CD14-positive monocyte (primary cell): ENCODE results near the gene SNX22. TPM values are rescaled to one million over a fixed set of nuclear protein-coding genes. Genes with fewer than 3 reads are reported as not detected.
A peak's percentile ranks its signal among the peaks of the same experiment; 100 is the strongest.

Experiments
- DNase-seq, 3 donors: peaks; one replicate each; pipeline ENCODE4 v3.0.0-alpha.2; 2011 to 2022
- H2AFZ ChIP-seq: 2 replicates; pipeline ENCODE4 v1.6.0; 2012; ENCODE audit warnings: mild to moderate bottlenecking, low read depth, low read length, inconsistent platforms; ENCODE audit not compliant: insufficient read depth, poor library complexity, severe bottlenecking
- H3K27ac ChIP-seq, 2 donors: 1 replicate in 1 of 2; 2 replicates in 1 of 2; pipeline ENCODE4 v1.5.1; 2012 to 2013; ENCODE audit warnings: low read length in 2 of 2, control low read depth in 1 of 2, inconsistent platforms in 1 of 2, low read depth in 1 of 2, mild to moderate bottlenecking in 1 of 2
- H3K27me3 ChIP-seq, 2 donors: one replicate each; pipeline versions ENCODE4 v1.6.0 to v1.6.1; 2011 to 2013; ENCODE audit warnings: low read length in 2 of 2; ENCODE audit not compliant: control insufficient read depth in 2 of 2, insufficient read depth in 2 of 2
- H3K36me3 ChIP-seq, 2 donors: replicated peaks in 1 of 2; 1 replicate in 1 of 2; 2 replicates in 1 of 2; pipeline versions ENCODE4 v1.5.1 to v1.6.1; 2012 to 2013; ENCODE audit warnings: low read length in 2 of 2, control low read depth in 1 of 2, inconsistent platforms in 1 of 2, mild to moderate bottlenecking in 1 of 2; ENCODE audit not compliant: insufficient read depth in 2 of 2, control insufficient read depth in 1 of 2
- H3K4me1 ChIP-seq, 2 donors: 1 replicate in 1 of 2; 2 replicates in 1 of 2; pipeline versions ENCODE4 v1.5.1 to v1.6.1; 2012 to 2013; ENCODE audit warnings: low read length in 2 of 2, control low read depth in 1 of 2, inconsistent platforms in 1 of 2, mild to moderate bottlenecking in 1 of 2, moderate library complexity in 1 of 2; ENCODE audit not compliant: insufficient read depth in 2 of 2, control insufficient read depth in 1 of 2
- H3K4me2 ChIP-seq: replicated peaks from 2 replicates; pipeline ENCODE3; 2012; ENCODE audit warnings: low read length, moderate library complexity, mild to moderate bottlenecking; ENCODE audit not compliant: poor library complexity, severe bottlenecking; ENCODE audit errors: extremely low read depth
- H3K4me3 ChIP-seq, 3 experiments: fragments of 200-600 bp in 1 of 3; sonication (generic) in 1 of 3; replicated peaks in 1 of 3; 1 replicate in 2 of 3; 2 replicates in 1 of 3; pipeline ENCODE4 v1.5.1; 2011 to 2013; ENCODE audit warnings: low read length in 3 of 3, mild to moderate bottlenecking in 3 of 3, control low read depth in 2 of 3, low read depth in 2 of 3, inconsistent platforms in 1 of 3, moderate library complexity in 1 of 3
- H3K79me2 ChIP-seq: 2 replicates; pipeline ENCODE4 v1.6.0; 2012; ENCODE audit warnings: mild to moderate bottlenecking, control low read depth, inconsistent platforms, low read length, moderate library complexity; ENCODE audit not compliant: insufficient read depth
- H3K9ac ChIP-seq: 2 replicates; pipeline ENCODE4 v1.6.0; 2017; ENCODE audit warnings: low read length, mild to moderate bottlenecking; ENCODE audit not compliant: insufficient read depth, poor library complexity, severe bottlenecking
- H3K9me3 ChIP-seq, 2 donors: replicated peaks in 1 of 2; 1 replicate in 1 of 2; 2 replicates in 1 of 2; pipeline versions ENCODE4 v1.5.1 to v1.6.1; 2012 to 2013; ENCODE audit warnings: low read length in 2 of 2, control low read depth in 1 of 2; ENCODE audit not compliant: control insufficient read depth in 1 of 2, insufficient read depth in 1 of 2
- H4K20me1 ChIP-seq: 2 replicates; pipeline ENCODE4 v1.6.0; 2012; ENCODE audit warnings: mild to moderate bottlenecking, low read length, control low read depth, moderate library complexity; ENCODE audit not compliant: insufficient read depth
- H3K27ac Mint-ChIP-seq, 7 donors: one replicate each; pipeline ENCODE4 v1.8.0; 2020; ENCODE audit warnings: mild to moderate bottlenecking in 7 of 7, mixed read lengths in 7 of 7, moderate library complexity in 6 of 7, inconsistent platforms in 2 of 7
- H3K27me3 Mint-ChIP-seq, 3 donors: one replicate each; pipeline ENCODE4 v1.8.0; 2021 to 2022; ENCODE audit warnings: low read depth in 3 of 3, mild to moderate bottlenecking in 3 of 3, mixed read lengths in 3 of 3, moderate library complexity in 3 of 3, inconsistent platforms in 1 of 3
- H3K36me3 Mint-ChIP-seq, 2 donors: one replicate each; pipeline ENCODE4 v1.8.0; 2020; ENCODE audit warnings: mixed read lengths in 2 of 2, inconsistent platforms in 1 of 2, mild to moderate bottlenecking in 1 of 2
- H3K4me1 Mint-ChIP-seq: one replicate; pipeline ENCODE4 v1.8.0; 2020; ENCODE audit warnings: mild to moderate bottlenecking, mixed read lengths
- H3K4me3 Mint-ChIP-seq, 2 donors: one replicate each; pipeline ENCODE4 v1.8.0; 2020; ENCODE audit warnings: mild to moderate bottlenecking in 2 of 2, mixed read lengths in 2 of 2, moderate library complexity in 1 of 2
- H3K9me3 Mint-ChIP-seq, 7 donors: one replicate each; pipeline ENCODE4 v1.8.0; 2020 to 2022; ENCODE audit warnings: mixed read lengths in 7 of 7, mild to moderate bottlenecking in 6 of 7, moderate library complexity in 6 of 7, inconsistent platforms in 2 of 7
- WGBS: methylation state at CpG from one replicate; pipeline ENCODE4 v1.1.5; 2013; ENCODE audit warnings: missing lambda C conversion rate; ENCODE audit not compliant: insufficient coverage; 5-methylcytosine and 5-hydroxymethylcytosine counted together
- intact Hi-C, 2 donors: fragments of 100-400 bp; cut with micrococcal nuclease; formaldehyde crosslinking; loops; one replicate each; pipeline versions ENCODE4 v1.15.0 to v1.15.1; 2023
- polyA plus RNA-seq, 3 donors: library from polyadenylated mRNA; depleted of rRNA in 1 of 3; unstranded in 2 of 3; stranded (reverse) in 1 of 3; fragments of 300-500 nt in 2 of 3; fragments of >200 nt in 1 of 3; fragmentation: Illumina TruSeq in 2 of 3; gene quantifications; 1 replicate in 2 of 3; 2 replicates in 1 of 3; pipeline ENCODE4 v1.2.3, GENCODE V29; 2012 to 2021
- small RNA-seq: library from RNA; depleted of rRNA; stranded (forward); fragments of <200 nt; gene quantifications from one replicate; pipeline ENCODE3, GENCODE V24; 2012; ENCODE audit warnings: low read depth; ENCODE audit not compliant: insufficient read length
- TF ChIP-seq, protein P1 (sequence below): fragments of 200-600 bp; IDR thresholded peaks from one replicate; pipeline ENCODE4 v1.8.0; 2022; ENCODE audit warnings: antibody characterized with exemption, mild to moderate bottlenecking

Gene SNX22
- polyA plus RNA-seq, 3 donors: 0.19 to 1.2 (median 0.80) TPM

- Histone ChIP-seq H3K4me2 (no peak overlapping the region), H3K79me2 (no peaks in the 10 kb centered on the region), H2AFZ (no peak overlapping the region), H3K36me3 (peaks cover 33 to 71% of the 10 kb centered on the region in 2 donors), H3K27me3 (no peaks in the 10 kb centered on the region), H3K27ac (no peak overlapping the region), H3K4me3 (no peak overlapping the region), H4K20me1 (no peaks in the 10 kb centered on the region), H3K4me1 (no peaks in the 10 kb centered on the region), H3K9me3 (no peaks in the 10 kb centered on the region), H3K9ac (no peak overlapping the region)
- TF ChIP-seq, protein P1, sequence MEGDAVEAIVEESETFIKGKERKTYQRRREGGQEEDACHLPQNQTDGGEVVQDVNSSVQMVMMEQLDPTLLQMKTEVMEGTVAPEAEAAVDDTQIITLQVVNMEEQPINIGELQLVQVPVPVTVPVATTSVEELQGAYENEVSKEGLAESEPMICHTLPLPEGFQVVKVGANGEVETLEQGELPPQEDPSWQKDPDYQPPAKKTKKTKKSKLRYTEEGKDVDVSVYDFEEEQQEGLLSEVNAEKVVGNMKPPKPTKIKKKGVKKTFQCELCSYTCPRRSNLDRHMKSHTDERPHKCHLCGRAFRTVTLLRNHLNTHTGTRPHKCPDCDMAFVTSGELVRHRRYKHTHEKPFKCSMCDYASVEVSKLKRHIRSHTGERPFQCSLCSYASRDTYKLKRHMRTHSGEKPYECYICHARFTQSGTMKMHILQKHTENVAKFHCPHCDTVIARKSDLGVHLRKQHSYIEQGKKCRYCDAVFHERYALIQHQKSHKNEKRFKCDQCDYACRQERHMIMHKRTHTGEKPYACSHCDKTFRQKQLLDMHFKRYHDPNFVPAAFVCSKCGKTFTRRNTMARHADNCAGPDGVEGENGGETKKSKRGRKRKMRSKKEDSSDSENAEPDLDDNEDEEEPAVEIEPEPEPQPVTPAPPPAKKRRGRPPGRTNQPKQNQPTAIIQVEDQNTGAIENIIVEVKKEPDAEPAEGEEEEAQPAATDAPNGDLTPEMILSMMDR: no peak
- Mint-ChIP-seq H3K9me3 (no peaks in the 10 kb centered on the region), H3K27me3 (no peaks in the 10 kb centered on the region), H3K4me1 (no peaks in the 10 kb centered on the region), H3K27ac (peak overlapping the region in 1 of 7 donors; percentile 50), H3K36me3 (peaks cover 52 to 69% of the 10 kb centered on the region in 2 donors), H3K4me3 (no peak overlapping the region)
- WGBS: 100% methylated on average over 1 of the region's 1 CpG
- intact Hi-C loops: no loop called here
- no peak for DNase-seq
Observed at GRCh38 chr15:64197425-64197824, 45.9 kb downstream of the SNX22 start.

DNA sequence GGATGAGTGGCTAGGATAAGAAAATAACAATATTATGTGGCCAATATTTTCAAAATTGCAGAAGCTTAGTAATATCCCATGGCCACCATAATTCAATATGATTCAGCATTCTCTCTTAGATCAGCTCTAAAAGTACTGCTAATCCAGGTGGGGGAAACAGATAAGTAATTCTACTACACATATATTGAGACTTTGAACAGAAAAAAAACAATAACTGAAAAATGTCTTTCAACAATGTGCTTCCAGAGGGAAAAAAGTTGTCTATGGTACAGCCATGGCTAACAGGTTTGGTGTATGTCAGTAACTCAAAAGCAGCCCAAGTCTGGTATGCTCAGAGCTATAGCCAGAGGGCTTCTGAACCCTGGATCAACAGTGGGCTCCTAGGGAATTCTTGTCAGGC lies 53.7 kb downstream of the SNX22 start:
- intact Hi-C loops: loop anchor here in 1 of 2 donors (10.0 kb wide), 1 partner anchor 150 kb away; the partner anchor contains the start of gene CSNK1G1
- TF ChIP-seq, protein P1: no peak
- Histone ChIP-seq H3K4me3 (no peak overlapping the region), H3K36me3 (peaks cover 36 to 68% of the 10 kb centered on the region in 2 donors), H3K4me2 (no peak overlapping the region), H4K20me1 (no peaks in the 10 kb centered on the region), H3K9me3 (no peaks in the 10 kb centered on the region), H2AFZ (no peak overlapping the region), H3K27ac (no peak overlapping the region), H3K4me1 (no peaks in the 10 kb centered on the region), H3K27me3 (no peaks in the 10 kb centered on the region), H3K79me2 (no peaks in the 10 kb centered on the region), H3K9ac (no peak overlapping the region)
- peaks cover 46 to 59% of the 10 kb centered on the region in 2 donors for H3K36me3 Mint-ChIP-seq
- no peaks in the 10 kb centered on the region for H3K27me3 Mint-ChIP-seq
- no peak overlapping the region for H3K27ac Mint-ChIP-seq
- DNase-seq: no peak
- no peaks in the 10 kb centered on the region for H3K4me1 Mint-ChIP-seq
- no peak overlapping the region for H3K4me3 Mint-ChIP-seq
- H3K9me3 Mint-ChIP-seq: no peaks in the 10 kb centered on the region

Small RNA genes lying within 50 kb of the gene (small RNA-seq; reads per million reads assigned to genes)
- not detected for gene RF00019

Other genes starting within 250 kb of the SNX22 start
- 1 to 10 TPM in 2 of 3 donors, under 1 TPM in 1; 0.59 to 4.1 (median 2.1) TPM for gene DAPK2, start 105.2 kb upstream of the SNX22 start, polyA plus RNA-seq
- gene CIAO2A, start 57.9 kb upstream of the SNX22 start, polyA plus RNA-seq: 100 to 1,000 TPM in 2 of 3 donors, 10 to 100 TPM in 1; 98.2 to 265 (median 261) TPM
- 100 to 1,000 TPM; 104 to 115 (median 115) TPM for gene SNX1, start 55.7 kb upstream of the SNX22 start, polyA plus RNA-seq
- gene PPIB, start 11.3 kb downstream of the SNX22 start, polyA plus RNA-seq: 100 to 1,000 TPM; 224 to 532 (median 520) TPM
- gene CSNK1G1, start 204.4 kb downstream of the SNX22 start, polyA plus RNA-seq: 1 to 10 TPM; 4.3 to 8.6 (median 7.7) TPM
- gene PCLAF, start 229.7 kb downstream of the SNX22 start, polyA plus RNA-seq: not detected
- gene TRIP4, start 236.1 kb downstream of the SNX22 start, polyA plus RNA-seq: 10 to 100 TPM; 23.0 to 40.1 (median 35.6) TPM